GM21717 (cell line): ENCODE results near the gene ADSS2.

ENCODE experiments used
- ATAC-seq: cut with Tn5 transposase; IDR thresholded peaks from one replicate; pipeline ENCODE4 v1.9.1; 2021; ENCODE audit warnings: mild to moderate bottlenecking, moderate library complexity; ENCODE audit not compliant: unreplicated experiment

Gene ADSS2

DNA sequence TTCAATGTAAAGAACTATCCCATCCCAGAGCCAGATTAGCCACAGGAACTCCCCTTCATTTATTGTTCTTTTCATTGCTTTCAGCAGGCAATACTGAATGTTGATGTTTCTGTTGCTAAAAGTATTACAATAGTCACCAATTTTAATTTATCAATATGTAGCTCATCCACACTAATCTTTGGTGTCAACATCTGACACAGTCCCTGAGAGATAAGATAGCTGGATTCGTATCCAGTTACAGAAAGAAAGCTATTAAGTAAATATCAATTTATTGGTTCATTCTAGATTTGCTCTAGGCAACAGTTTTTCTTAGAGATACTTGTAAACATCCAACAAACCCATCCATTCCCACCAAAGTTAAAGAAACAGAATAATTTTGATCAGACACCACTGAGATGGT lies 4.7 kb downstream of the ADSS2 start:
- ATAC-seq = no peak

DNA sequence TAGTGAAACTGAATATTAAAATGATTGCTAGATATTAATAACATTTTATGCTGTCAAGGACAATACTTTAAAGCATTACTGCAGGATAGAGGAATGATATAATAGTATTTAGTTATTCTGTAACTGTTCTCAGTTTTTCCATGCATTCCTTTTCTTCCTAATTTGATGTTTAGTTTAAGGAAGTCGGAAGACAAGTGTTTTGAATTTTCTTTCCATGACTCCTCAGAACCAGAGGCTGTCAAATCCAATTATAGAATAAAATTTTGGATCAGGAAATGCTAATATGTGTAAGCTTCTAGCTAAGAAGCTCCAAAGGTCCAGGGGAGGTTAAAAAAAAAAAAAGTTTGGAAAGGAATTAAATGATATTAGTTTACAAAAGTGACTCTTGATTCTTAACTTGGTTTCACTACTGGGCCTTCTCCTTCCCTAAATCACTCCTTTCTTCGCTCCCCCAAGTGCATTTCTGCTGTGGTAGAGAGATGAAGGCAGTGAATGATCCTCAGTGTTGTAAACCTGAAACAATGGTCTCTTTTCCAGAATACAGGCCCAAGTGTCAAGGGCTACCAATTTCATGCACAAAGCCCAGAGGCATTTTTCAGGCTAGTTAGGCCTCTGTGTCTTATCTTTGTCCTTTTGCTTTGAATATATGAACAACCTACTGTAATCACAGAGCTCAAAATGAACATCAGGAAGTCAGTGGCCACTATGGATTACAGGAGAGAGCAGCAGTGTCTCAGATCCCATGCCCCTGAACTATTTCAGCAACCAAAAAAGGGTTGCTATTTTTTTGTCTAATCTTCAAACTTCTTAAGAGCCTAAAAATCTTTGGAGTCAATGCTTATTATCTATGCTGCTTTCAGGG lies 6.2 kb downstream of the ADSS2 start:
- no peak for ATAC-seq

DNA sequence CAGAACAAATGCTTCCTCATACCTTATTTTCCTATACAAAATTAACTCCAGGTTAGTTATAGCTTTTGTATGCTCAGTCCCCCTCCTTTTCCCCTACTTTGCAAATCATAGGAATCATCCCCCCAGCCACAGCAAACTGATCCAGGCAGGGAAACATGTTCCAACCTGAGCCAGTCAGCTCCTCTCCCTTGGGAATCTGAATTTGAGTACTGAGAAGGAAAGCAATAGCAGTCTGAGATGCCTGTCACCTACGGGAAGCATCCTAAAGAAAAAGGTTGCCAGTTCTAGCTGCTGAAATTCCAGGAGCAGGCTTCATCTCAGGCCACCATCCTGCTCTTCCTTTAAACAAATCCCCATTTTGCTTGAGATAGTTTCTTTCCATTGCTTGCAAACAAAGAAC lies 6.9 kb downstream of the ADSS2 start:
- ATAC-seq = no peak

DNA sequence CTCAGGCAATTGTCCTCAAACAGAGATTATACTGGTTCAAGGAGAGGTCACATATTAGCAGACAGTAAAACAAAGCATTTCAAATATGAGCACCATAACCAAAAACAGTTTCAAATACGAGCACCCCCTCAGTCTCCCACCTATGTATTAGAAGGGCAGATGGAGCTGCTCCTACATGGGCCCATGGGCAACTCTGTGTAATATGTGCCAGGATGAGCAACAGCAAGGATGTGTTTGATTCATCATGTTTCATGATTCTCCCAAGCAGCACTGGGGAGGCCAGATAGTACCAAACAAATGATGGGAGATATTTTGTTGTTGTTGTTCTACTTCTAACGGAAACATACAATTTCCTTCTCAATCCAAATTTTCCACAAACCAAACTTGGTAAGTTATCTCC lies 8.9 kb downstream of the ADSS2 start:
- ATAC-seq = no peak

DNA sequence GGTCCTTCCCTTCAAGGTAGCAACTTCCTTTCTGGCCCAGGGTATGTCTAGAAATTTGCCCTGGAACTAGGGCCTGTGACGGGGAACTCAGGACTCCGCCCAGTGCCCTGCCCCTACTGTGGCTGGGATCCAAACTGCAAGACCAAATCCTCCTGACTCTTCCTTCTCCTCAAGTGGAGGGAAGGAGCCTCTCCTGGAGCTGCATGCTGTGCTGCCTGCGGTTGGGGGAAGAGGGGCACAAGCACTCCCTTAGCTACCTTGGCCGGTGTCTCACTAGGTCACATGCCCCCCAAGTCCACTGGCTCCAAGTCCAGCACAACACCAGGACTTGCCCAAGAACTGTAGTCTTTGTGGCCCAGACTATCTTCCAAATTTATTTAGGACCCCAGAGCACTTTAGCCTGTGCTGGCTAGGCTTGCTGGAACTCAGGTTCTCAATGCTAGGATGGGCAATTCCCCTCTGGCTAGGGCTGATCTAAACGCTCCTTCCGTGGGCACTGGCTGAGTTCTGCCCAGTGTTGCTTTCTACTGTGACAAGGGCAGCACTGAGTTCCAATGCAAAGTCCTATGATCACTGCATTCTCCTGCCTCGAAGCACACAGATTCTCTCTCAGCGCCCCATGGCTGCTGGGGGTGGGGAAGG lies 12.2 kb downstream of the ADSS2 start:
- no peak for ATAC-seq

DNA sequence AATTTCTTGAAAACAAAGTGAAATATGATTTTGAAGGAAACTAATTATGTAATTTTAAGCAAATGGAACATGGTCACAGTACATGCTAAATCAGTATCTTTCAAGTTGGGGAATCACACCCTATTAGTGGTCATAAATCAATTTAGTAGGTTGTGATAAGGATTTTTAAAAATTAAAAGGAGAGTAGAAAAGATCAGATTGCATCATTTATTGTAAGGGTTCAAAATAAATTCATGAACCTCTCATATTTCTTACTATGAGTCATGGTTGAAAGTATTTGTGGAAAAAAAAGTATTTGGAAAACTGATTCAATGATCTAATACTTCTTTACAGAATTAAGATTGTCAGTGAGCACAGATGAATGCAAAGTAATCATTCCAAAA lies 14.6 kb downstream of the ADSS2 start:
- ATAC-seq = no peak

DNA sequence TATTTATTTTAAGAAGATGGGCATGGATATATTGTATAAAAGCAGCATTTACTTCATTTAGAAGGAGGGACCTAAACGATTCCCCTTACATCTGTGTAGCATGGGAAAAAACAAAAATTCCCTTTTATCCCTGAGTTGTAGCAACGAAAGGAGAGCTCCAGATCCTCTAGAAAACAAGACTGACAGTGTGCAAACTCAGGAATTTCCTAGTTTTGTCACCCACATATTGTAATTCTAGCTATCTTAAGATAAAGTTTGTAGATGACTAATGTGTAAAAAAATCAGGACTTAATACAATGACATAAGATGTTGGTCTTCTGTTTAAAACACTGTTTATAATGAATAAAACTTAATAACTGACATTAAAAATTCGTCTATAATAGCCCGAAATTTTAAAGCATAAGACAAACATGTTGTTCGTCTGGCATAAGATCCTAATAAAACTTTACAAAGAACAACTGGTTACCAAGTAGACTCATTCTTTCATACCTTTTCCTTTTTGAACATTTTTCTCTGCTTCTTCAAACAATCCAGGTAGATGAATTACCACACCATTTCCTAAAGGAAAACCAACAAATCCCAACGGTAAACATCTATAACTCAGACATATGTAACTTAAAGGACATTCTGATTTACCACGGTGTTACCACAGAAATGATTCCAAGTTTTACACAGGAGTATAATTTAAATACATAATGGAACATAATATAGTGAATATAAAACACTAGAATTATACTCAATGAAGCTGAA lies 15.2 kb downstream of the ADSS2 start:
- ATAC-seq = no peak

DNA sequence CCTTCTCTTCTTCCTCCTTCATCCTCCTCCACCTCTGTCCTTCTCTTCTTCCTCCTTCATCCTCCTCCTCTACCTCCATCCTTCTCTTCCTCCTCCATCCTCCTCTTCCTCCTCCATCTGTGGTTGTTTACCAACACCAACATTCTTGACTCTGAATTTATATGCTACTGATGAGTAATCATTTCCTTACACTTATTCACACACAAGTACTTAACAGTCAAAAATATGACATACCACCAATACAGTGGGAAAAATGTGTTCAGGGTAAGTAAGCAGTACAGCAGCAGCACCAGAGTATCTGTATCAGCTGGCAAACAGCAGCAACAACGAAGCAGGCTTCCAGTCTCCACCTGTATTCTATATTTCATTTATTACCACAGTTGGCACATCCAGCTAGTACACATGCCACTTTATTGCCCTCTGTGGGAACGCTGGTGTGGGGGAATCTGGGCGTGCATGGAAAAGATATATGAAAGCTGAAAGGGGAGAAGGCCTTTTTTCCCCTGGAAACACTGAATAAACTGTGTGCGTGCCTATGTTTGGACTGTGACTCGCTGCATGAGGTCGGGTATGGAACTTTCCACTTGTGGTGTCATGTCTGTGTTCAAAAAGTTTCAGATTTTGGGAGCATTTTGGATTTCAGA lies 16.0 kb downstream of the ADSS2 start:
- ATAC-seq = no peak

DNA sequence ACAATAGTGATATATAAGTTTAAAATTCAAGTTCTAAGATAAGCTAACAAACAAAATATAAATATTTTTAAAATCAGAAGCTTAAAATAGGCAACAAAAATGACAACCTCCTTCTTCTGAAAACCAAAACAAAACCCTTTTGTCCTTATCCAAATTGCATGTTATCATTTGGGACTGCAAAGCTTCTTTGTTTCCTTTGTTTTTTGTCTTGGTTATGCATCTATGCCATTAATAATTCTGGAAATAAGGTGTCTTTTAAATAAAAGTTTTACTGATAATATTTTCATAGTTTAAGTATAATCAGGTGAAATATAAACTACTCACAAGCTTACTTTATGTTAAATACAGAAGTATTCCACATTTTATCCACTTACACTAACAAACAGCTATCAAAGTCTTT lies 20.5 kb downstream of the ADSS2 start:
- no peak for ATAC-seq

DNA sequence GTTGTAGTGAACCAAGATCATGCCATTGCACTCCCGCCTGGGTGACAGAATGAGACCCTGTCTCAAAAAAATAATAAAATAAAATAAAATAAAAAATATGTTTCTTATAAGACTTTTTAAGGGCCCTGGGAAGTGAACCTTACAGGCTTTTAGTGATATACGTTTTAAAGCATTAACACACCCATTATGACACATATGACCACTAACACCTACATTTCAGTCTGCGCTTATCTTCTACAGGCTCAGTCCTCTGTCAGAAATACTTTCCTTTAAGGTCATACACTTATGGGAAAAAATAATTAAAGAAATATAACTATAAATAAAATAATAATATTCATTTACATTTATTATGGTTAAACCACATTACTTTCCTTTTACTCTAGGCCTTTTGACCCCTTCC lies 21.9 kb downstream of the ADSS2 start:
- ATAC-seq = no peak

DNA sequence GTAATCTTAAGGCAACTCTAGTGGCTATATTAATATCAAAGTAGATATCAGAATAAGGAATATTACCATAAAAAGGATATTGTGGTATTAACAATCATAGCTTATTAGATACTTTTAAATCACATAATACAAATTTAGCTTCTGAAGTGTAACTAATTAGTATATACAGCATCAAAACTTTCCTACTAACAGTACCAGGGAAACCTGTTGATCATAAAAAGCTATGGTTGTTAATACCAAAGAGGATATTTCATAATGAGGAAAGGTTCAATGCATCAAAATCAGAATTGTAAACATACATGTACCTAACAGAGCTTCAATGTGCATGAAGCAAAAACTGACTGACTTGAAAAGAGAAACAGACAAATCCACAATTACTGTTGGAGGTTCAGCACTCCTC lies 24.1 kb downstream of the ADSS2 start:
- ATAC-seq = no peak

DNA sequence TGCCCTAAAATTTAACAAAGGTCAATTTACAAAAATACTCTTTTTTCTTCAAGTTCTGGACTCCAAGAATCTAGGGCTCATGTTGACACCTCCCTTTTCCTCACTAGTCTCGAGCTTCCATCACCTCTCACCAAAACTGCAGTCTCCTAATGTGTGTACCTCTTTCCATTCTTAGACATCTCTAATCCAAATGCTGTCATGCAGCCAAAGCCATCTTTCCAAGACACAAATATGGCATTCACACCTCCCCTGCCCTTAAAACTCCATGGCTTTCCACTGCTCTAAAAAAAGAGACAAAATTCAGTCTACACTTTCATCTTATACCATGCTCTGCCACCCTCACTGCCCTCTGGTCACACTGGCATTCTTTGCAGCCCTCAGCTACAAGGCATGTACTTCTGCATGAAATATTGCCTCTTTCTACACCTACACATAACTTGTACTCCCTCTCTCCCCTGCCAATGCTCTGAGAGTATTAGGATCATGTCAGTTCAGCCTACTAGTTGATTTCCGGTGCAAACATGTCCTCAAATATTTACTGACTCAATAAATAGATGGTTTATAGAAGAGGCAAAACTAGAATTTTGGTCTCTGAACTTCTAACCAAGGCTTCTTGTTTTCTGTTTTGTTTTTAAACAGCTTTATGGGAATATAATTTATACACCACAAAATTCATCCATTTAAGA lies 26.9 kb downstream of the ADSS2 start:
- ATAC-seq = no peak

DNA sequence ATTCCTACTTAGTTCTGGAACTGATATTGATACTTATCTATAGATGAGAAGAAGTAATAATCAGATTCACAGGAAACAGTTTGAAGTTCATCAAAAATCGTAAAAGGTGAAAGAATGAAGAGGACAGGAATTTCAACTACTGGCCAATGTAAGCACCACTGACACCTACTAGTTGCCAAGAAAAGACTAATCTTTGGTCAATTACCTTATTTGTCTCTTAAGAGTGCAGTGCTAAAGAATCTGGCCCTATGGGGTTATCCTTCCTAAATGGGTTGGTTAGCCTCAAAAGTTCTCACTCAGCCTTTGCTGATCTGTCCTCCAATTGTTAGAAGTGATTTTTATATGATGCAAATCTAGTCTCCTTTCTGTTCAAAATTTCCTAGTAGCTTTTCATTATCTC lies 29.5 kb downstream of the ADSS2 start:
- ATAC-seq = no peak

DNA sequence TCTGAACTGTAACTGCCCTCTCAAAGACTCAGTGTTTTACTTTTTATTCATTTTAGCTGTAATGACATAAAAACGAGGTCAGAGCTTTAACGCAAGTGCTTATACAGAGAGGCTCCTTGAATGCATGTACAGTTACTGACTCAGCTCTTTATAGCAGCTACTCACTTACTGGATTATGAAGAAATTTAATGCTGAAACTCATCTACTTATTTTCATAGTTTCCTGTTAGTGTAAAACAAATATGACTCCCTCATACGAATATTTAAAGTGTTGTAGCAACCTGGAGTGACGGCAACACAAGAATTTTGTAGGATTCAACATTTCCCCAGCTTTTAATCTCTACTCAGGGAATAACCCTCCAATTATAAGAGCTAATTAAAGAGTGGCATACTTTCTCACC lies 32.7 kb downstream of the ADSS2 start:
- no peak for ATAC-seq

DNA sequence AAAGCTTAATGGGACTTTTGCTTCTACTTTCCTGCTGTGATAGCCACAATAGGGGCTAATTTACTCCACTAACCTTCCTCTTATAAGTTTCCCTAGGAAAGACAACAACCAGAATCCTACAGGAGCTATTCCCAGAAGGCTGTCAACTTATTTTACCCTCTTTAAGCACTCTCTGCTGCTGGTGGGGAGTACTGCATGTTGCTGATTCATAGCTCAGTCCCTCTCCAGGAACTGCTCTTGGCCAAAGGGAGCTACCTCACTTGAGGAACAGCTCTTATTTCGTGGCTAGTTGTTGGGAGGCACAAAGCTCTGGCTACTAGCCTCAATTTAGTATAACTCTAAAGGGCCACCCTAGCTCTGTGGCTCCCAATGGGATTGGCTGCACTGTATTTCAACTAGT lies 37.2 kb downstream of the ADSS2 start:
- no peak for ATAC-seq

DNA sequence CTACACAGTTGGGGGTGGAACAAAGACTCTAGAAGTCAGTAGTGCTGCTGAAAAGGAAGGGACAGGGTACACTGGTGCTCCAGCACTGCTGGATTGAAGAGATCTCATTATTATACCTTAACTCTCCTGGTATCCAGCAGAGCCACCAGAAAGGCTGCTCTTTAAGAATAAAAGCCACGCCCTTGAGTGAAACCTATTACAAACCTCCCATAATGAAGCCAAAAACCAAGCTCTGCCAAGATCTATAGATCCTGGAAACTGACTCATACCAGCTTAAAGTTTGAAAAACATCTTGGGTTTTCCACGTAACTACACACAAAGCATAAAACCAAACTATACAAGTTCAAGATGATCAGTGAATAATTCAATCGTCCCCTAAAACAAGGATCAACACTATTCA lies 38.0 kb downstream of the ADSS2 start:
- no peak for ATAC-seq

DNA sequence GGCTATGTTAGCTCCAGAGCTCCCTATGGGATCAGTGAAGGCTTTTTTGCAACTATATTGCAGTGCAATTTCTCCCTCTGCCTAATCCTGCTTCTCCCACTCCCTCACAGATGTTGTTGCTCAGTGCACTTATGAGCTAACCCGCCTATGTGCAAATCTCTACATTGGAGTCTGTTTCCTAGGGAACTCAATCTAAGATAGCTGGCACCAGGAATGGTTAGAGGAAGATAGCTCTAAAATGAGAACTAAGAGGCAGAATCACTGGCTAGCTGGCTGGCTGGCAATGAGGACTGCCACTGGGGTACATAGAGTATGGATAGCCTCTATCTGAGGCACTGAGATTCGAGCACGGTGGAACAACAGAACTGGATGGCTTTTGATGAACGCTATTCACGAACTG lies 39.5 kb downstream of the ADSS2 start:
- ATAC-seq = no peak

DNA sequence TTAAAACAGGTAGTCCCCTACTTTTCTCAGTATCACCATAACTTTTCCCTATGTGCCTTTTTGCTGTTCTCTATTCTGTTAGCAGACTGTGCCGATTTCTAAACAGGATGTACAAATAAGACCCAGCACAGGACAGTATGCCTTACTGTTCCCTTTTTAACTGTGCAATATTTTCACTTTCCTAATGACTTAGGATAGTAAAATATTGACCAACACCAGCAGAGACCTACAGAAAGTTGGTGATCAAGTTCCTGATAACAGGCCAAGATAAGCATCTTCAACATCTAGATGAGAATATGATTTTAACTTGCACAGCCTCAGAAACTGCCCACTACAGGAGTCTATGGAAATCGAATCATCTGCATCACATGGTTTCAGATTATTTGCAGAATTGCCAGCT lies 42.0 kb downstream of the ADSS2 start:
- ATAC-seq = peak; percentile 72

DNA sequence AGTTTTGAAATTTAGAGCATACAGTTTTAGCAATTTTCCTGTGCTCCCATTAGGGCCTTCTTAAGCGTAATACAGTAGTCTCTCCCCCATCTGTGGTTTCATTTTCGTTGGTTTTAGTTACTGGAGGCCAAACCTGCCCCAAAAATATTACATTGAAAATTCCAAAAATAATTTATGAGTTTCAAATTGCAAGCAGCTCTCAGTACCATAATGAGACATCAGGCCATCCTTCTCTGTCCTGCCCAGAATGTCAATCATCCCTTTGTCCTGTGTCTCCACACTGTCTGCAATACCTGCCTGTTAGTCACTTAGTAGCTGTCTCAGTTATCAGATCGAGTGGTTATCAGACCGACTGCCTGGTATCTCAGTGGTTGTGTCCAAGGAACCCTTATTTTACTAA lies 45.4 kb downstream of the ADSS2 start:
- ATAC-seq = peak; percentile 95

DNA sequence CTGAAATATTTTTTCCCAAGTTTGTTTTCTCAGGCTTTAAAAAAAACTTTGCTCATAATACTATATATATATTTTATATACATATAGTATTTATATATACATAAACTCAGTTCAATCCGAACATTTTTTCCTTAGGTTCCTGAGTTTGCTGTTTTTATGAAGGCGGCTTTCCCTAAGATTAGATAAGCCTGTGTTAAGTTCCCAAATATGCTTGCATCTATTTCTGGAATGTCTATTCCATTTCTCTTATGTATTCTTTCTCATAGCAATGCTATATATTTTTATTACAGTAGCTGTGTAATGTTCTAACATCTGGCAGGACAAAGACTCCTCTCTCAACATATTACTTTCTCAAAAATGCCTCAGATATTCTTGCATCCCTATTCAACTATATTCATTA lies 45.9 kb downstream of the ADSS2 start:
- no peak for ATAC-seq

DNA sequence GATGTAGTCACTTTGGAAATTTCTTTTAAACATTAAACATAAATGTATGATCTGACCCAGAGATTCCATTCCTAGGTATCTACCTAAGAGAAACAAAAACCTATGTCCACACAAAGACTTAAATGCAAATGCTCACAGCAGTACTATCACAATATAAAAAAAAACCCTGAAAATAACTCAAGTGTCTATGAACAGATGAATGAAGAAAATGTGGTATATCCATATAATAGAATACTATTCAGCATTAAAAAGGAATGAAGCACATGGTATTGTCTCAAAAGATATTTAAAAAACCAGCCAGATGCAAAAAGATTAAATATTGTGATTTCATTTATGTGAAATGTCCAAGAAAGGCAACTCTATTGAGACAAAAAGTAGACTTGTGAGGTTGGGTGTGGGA lies 48.3 kb downstream of the ADSS2 start:
- ATAC-seq = no peak
